IPS-18c (cell line): Measurements from ENCODE around the gene NOL4L.

Experiments
- H3K4me3 ChIP-seq: 2 replicates; pipeline ENCODE4 v1.7.0; 2013; ENCODE audit warnings: low read depth, mild to moderate bottlenecking, low read length, moderate library complexity; ENCODE audit not compliant: insufficient read depth
- H3K9me3 ChIP-seq: one replicate; pipeline ENCODE4 v1.6.1; 2013; ENCODE audit warnings: mild to moderate bottlenecking, low read length, moderate library complexity; ENCODE audit not compliant: control insufficient read depth, insufficient read depth

NOL4L gene, protein sequence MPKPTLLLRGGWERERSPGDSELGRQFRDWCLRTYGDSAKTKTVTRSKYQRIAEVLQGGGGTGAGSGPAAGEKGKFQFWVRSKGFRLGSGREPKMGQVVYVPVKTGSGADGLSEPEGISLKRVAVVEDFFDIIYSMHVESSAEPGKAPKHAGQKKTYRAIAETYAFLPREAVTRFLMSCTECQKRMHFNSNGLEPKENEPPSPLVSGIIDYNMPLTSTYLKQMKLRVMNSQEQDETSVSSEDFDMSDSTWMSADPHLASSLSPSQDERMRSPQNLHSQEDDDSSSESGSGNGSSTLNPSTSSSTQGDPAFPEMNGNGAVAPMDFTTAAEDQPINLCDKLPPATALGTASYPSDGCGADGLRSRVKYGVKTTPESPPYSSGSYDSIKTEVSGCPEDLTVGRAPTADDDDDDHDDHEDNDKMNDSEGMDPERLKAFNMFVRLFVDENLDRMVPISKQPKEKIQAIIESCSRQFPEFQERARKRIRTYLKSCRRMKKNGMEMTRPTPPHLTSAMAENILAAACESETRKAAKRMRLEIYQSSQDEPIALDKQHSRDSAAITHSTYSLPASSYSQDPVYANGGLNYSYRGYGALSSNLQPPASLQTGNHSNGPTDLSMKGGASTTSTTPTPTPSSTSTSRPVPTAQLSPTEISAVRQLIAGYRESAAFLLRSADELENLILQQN

GRCh38 chr20:32585011-32585585 lies at the start of gene NOL4L:
TSS of gene NOL4L (minus strand) at chr20:32585333. CDS start at chr20:32584890, 443 bp downstream.
- H3K9me3 ChIP-seq, result peaks cover 2% of the 10 kb centered on the region

GRCh38 chr20:32634041-32634805 lies 49.1 kb upstream of the NOL4L start:
- H3K9me3 ChIP-seq, result no peaks in the 10 kb centered on the region
- H3K4me3 ChIP-seq, result no peak overlapping the region

More at GRCh38 chr20:32585011-32585585, at the start of gene NOL4L:
- peak within 1 kb of the TSS; percentile 68 for H3K4me3 ChIP-seq

GRCh38 chr20:32632461-32633354 lies 47.6 kb upstream of the NOL4L start:
- no peaks in the 10 kb centered on the region for H3K9me3 ChIP-seq
- H3K4me3 ChIP-seq, result no peak overlapping the region

GRCh38 chr20:32631933-32632460 lies 46.9 kb upstream of the NOL4L start:
- Histone ChIP-seq H3K4me3 (no peak overlapping the region), H3K9me3 (no peaks in the 10 kb centered on the region)

GRCh38 chr20:32629813-32630212 lies 44.7 kb upstream of the NOL4L start:
- H3K4me3 ChIP-seq, result no peak overlapping the region
- H3K9me3 ChIP-seq, result no peaks in the 10 kb centered on the region

- Histone ChIP-seq H3K4me3 (no peak overlapping the region), H3K9me3 (no peaks in the 10 kb centered on the region)
Measured at GRCh38 chr20:32628960-32629530, 43.9 kb upstream of the NOL4L start.

DNA sequence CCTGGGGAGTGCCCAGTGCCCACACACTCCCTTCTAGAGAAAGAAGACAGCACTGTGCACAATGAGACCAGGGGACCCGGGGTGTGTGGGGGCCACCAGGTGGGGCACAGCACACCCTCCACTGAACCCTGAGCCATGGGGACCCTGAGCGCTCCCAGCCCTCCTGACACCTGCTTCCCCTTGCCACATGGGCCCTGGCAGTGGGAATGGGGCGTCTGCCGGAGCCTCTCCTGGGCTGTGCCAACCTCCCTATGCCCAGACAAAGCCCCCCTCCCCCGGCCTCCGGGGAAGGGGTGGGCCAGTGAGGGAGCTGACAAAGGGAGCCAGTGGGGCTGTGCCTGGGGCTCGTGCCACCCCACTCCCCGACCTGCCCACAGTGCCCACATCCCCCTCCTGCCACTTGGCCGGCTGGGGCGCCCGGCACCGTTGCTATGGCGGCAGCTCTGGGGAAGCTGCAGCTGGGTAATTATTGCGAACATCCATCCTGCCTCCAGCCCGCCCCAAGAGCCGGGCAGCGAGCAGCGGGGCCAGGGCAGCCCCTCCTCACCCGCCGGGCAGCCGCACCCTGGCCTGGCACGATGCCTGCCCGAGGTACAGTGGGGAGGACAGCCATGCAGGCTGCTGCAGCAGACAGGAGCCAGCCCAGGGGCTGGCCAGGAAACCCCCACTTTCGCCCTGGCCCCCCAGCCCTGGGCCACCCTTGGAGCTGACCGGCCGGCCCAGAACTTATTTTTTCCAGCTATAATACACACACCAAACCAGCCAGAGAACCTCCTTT lies 41.9 kb upstream of the NOL4L start:
- Histone ChIP-seq H3K4me3 (no peak overlapping the region), H3K9me3 (no peaks in the 10 kb centered on the region)

DNA sequence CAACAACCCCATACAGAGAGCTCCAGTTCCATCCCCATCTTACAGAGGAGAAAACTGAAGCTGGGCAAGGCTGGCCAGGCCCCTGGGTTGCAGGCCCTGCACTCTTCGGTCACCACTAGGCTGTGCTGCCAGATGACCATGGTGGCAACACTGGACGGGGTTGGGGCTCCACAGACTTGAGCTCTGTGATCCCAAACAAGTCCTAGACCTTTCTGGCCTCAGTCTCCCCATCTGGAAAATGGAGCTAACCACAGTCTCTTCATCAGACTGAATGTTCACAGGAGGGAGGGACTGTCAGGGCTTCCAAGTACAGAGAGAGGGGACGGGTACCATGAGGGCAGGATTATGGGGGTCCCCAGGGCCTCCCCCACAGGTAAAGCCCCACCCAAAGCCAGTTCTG lies 41.3 kb upstream of the NOL4L start:
- Histone ChIP-seq H3K4me3 (no peak overlapping the region), H3K9me3 (no peaks in the 10 kb centered on the region)

DNA sequence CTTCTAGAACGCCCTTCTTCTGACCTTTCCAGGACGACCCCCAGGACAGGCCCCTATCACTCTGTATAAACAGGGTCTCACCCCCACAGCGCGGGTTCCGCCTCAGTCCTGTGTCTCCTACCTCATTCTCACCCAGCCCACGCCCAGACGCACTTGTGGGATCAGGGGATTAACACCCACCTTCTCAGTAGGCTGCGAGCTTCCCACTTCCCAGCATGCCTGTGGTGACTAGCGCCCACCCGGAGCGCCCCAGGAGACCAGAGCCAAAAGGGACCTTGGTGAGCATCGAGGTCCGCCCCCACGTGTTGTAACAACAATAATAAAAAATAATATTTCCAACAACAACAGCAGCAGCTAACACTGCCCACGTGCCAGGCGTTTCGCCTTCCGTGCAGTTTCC lies 40.9 kb upstream of the NOL4L start:
- no peak overlapping the region for H3K4me3 ChIP-seq
- H3K9me3 ChIP-seq, result no peaks in the 10 kb centered on the region

DNA sequence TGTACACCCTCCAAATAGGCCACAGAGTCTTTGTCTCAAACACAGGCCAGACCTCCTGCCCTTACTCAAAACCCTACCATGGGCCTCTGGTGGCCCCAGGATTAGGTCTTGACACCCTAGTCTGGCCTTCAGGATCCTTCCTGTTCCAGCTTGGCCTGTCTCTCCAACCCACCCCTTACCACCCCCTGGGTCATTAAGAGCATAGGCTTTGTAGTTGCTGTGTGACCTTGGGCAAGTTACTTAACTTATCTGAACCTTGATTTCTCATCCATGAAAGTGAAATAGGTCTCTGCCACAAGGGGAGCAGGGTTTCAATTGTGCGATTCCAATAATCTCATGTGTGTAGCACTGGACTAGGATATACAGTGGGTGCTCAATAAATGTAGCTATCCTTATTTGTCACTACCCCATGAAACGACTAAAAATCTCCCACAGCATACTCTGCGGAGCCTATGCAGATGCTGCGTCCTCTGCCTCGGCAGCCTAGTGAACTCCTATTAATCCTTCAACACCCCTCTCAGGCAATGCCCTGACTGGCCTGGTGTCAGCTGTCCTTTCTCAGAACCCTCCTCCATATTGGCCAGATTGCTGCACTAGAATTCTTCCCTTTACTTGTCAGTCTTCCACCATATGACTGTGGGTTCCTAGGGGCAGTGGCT lies 39.7 kb upstream of the NOL4L start:
- H3K4me3 ChIP-seq, result no peak overlapping the region
- H3K9me3 ChIP-seq, result no peaks in the 10 kb centered on the region

- Histone ChIP-seq H3K4me3 (no peak overlapping the region), H3K9me3 (no peaks in the 10 kb centered on the region)
Measured at GRCh38 chr20:32623667-32624157, 38.6 kb upstream of the NOL4L start.

DNA sequence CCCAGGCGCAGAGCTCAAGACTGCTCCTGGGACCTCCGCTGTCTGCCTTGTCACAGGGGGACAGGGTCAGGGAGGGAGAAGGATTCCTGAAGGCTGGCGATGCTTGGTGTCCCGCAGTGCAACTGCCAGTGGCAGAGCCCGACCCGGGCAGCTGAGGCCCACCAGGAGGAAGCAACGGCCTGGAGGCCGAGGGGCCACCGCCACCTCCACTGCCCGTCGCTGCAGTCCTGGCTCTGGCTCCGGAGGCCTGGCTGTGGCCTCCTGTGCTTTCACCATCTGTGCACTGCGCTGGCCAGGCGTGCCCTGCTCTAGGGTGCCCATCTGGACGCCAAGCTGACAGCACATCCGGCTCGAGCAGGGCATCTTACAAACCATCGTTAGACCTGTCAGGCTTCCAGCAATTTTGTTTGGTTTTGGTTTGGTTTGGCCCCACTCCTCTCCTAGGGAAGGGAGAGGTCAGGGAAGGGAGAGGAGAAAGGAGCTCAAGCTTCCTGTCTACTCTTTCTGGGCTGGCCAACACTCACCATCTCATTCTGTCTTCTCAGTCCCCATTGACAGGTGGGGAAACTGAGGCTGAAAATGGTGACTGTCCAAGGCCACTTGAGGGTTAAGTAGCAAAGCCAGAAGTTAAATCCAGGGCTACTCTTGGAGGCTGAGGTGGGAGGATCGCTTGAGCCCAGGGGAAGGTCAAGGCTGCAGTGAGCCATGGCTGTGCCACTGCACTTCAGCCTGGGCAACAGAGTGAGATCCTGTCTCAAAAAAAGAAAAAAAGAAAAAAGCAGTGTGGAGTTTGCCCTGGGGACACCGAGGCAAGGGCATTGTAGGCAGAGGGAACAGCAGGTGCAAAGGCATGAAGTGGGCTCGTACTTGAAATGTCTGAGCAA lies 37.7 kb upstream of the NOL4L start:
- no peak overlapping the region for H3K4me3 ChIP-seq
- no peaks in the 10 kb centered on the region for H3K9me3 ChIP-seq

DNA sequence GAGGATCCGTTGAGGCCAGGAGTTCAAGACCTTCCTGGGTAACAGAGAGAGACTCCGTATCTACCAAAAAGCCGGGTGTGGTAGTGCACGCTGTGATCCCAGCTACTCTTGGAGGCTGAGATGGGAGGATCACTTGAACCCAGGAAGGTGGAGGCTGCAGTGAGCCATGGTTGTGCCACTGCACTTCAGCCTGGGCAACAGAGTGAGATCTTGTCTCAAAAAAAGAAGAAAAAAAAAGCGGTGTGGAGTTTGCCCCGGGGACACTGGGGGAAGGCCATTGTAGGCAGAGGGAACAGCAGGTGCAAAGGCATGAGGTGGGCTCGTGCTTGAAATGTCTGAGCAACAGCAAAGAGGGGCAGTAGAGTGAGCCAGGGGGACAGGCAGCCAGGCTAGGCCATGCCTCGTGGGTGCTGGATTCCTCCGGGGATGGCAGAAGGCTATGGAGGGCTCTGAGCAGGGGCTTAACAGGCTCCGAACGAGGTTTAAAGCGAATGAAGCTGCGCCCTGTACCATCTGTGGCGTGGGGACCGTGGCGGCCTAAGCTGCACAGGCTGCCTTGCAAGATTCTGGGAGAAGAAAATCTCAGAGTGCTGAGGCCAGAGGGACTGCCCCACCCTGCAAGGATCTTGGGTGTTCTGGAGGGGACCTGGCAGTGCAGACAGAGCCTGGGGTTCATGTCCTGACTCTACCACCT lies 36.9 kb upstream of the NOL4L start:
- H3K4me3 ChIP-seq, result no peak overlapping the region
- no peaks in the 10 kb centered on the region for H3K9me3 ChIP-seq
